HG03196 (cell line): Measurements from ENCODE around the gene ELP2.
"Not testable (repeated sequence)": the region's sequence is repeated elsewhere in the genome, so short reads cannot be mapped to it uniquely, and the experiment has no call there.

Experiments
- ATAC-seq: cut with Tn5 transposase; IDR thresholded peaks from one replicate; pipeline ENCODE4 v1.9.1; 2021; ENCODE audit not compliant: unreplicated experiment

ELP2 gene

GRCh38 chr18:36155851-36156757, 26.4 kb downstream of the ELP2 start:
- no peak for ATAC-seq

DNA sequence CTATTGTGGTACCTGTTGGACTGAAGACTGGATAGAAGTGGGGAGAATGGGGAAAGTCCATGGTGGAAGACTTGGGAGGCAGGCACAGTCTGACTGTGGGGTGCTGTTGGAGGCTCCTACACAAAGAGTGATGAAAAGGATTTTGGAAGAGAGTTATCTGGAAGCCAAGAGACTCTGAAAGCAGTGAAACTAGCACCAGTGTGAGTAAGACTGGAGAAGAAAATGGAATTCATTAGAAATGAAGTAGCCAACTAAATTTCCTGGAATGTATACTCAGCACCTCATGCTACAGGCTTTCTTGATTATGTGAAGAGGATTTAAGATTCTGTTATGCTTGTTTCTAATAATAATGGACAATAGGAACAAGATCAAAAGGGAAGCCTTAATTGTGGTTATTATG, 27.7 kb downstream of the ELP2 start:
- no peak for ATAC-seq

DNA sequence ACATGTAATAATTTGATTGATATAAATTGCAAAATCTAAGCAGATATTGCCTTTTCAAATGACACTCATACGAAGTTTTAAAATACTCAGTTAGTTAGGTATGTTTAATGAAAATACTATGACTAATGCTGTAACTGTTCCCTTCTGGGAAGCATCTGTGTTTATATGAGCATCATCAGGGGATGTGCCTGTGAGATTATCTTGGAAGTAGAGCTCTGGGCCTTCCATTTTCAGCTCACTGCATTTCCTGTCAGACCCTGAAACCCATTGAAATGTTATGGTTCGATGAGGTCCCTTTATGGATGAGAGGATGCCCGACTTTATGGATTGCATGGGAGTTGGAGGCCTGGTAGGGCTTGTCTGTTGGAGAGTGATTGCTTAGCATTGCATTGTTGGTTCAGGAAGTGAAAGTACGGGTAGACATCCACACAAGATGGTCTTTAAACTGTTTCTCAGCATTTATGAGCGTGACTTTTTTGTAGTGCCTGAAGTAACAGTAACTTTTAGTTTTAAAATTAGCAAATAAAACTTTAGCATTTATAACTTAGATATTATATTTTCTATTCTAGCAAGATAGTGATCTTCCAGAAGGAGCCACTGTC, 28.7 kb downstream of the ELP2 start:
- no peak for ATAC-seq

- no peak for ATAC-seq
These were observed 31.3 kb downstream of the ELP2 start for GRCh38 chr18:36160959-36161371.

DNA sequence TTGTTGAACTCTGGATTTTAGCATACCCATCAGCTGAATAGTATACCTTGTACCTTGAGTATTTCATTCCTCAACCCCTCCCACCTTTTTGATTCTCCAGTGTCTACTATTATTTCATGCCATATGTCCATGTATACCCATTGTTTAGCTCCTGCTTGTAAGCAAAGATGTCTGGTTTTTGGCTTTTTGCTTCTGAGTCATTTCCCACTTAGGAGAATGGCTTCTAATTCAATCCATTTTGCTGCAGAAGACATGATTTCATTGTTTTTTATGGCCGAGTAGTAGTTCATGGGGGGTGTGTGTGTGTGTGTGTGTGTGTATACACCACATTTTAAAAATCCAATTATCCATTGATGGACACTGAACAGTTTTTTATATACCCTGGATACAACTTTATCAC, 33.3 kb downstream of the ELP2 start:
- no peak for ATAC-seq

DNA sequence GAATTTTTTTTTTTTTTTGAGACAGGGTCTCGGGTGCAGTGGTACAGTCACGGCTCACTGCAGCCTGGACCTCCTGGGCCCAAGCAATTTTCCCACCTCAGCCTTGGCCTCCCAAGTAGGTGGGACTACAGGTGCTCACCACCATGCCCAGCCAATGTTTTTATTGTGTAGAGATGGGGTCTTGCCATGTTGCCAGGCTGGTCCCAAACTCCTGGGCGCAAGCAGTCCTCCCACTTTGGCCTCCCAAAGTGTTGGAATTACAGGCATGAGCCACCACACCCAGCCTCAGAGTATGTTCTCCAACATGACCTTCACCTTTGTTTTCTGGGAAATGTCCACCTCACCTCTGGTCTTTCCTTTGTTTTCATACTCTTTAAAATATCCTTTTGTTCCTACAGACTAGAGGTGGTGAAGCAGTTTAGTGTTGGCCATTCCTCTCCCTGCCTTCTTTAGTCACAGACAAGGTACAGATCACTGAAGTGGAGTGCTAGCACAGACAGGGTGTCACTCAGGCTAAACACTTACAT, 38.1 kb downstream of the ELP2 start:
- ATAC-seq = no peak

DNA sequence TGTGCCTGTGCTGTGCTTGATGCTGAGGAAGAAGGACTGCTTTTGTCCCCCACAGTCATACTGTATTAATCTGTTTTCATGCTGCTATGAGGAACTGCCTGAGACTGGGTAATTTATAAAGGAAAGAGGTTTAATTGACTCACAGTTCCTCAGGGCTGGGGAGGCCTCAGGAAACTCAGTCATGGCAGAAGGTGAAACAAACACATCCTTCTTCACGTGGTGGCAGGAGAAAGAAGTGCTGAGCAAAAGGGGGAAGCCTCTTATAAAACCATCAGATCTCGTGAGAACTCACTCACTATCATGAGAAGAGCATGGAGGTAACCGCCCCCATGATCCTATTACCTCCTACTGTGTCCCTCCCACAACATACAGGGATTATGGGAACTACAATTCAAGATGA, 38.6 kb downstream of the ELP2 start:
- ATAC-seq = not testable (repeated sequence)

DNA sequence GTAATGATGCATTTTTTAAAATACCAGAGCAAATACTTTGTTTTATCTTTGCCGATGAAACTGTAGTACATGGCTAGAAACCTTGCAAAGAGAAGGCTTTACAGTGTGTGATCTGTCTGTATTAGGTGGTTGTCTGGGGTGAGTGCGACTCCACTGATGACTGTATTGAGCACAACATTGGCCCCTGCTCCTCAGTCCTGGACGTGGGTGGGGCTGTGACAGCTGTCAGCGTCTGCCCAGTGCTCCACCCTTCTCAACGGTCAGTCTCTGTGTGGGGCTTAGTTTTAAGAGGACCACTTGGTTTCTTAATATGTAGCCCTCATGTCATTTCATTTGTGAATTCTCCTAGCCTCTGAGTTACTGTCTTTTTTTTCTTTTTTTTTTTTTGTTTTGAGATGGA, 40.2 kb downstream of the ELP2 start:
- ATAC-seq = no peak

GRCh38 chr18:36175481-36175880, 45.8 kb downstream of the ELP2 start:
- ATAC-seq = no peak

DNA sequence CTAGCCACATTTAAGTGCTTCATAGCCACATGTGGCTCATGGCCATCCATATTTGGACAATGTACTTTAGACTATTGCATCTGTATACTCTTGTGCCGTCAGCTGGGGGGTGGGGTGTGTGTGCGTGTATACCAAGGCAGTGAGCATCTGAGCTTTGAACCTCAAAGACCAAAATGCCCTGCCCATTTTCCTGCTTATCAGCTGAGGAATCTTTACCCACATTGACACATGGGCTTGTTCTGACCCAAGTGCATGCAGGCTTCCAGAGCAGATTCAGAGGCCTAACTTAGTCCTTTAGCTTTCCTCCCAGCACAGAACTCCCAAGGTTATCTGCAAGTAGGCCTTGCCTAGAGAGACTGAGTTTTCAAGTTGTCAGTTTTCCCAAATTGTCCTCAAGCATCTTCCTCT, 46.5 kb downstream of the ELP2 start:
- ATAC-seq = no peak

DNA sequence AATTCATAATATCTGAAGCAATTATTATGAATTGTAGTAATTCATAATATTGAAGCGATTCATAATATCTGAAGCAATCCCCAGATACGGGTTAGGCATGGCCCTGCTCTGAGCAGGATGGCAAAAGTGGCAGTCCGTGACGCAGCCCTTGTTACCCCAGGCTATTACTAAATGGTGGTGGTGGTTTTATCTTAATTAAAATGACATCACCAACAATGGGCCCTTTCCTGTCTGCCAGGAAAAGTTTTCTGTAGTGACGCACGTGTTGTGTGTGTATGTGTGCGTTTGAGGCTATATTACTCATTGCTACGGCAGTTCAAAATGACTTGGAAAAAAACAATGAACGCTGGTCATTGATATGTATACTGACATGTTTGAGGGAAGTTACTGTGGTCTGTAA, 47.0 kb downstream of the ELP2 start:
- ATAC-seq = no peak

- ATAC-seq = no peak
These were observed 48.2 kb downstream of the ELP2 start for GRCh38 chr18:36177913-36178312.

GRCh38 chr18:36179562-36180355, 50.1 kb downstream of the ELP2 start:
- no peak for ATAC-seq

DNA sequence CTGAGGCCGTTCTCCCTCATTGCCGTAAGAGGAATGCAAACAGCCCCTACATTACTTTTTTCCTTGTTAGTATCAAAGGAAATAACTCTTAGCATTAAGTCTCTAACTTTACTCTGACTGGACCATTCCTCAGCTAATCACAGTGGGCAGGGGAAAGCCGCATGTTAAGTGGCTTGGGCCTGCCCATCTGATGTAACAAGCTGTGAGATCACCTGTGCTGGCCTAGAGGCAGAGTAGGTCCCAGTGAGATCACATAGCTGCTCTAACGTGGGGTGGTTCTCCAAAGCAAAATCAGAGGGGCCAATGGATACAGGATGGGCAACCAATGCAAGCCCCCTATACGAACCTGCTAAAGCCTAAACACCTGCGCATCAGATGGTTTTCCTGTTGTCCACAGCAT, 51.7 kb downstream of the ELP2 start:
- no peak for ATAC-seq

GRCh38 chr18:36181898-36182506, 52.3 kb downstream of the ELP2 start:
- no peak for ATAC-seq

- no peak for ATAC-seq
These were observed 53.3 kb downstream of the ELP2 start for GRCh38 chr18:36183033-36183432.

GRCh38 chr18:36183987-36184386, 54.3 kb downstream of the ELP2 start:
- no peak for ATAC-seq

- no peak for ATAC-seq
These were observed 55.5 kb downstream of the ELP2 start for GRCh38 chr18:36185157-36185556.

DNA sequence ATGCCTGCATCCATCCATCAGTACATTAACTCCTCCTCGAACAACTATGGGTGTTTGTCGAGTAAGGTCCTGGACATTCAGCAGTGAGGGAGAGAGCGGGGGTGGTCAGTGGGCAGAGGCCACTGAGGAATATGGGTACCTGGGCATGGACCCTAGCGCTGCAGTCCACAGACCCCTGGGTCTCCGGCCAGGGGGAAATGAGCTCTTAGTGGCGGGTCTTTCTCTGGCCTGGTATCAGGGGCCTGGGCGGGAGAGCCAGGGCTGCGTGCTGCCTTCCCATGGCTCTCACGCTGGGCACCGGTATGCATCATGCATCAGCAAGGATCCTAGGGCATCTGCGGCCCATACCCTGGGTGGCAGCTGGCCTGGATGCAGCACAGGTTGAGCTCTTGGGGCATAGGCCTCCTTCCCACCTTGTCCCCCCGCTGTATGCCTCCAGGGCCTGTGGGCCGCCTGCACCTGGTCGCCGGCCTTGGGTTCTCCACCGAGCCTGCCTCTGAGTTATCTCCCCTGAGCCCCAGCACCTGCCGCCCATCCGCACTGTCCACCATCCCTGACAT, 56.3 kb downstream of the ELP2 start:
- no peak for ATAC-seq

GRCh38 chr18:36186461-36187192, 56.9 kb downstream of the ELP2 start:
- ATAC-seq = no peak
